Suppressor macrophage treated with lipopolysaccharide for 1 hour (primary cell): ENCODE results near the gene ANKRD44.

ENCODE experiments used
- DNase-seq, 3 donors: peaks; one replicate each; pipeline ENCODE4 v3.0.0-alpha.2; 2020 to 2022

The ANKRD44 gene

GRCh38 chr2:197102231-197102630, 208.3 kb downstream of the ANKRD44 start:
- no peak for DNase-seq

GRCh38 chr2:197101519-197101918, 209.1 kb downstream of the ANKRD44 start:
- DNase-seq = no peak

GRCh38 chr2:197097578-197098366, 212.8 kb downstream of the ANKRD44 start:
- no peak for DNase-seq

- DNase-seq = no peak
These were observed 213.9 kb downstream of the ANKRD44 start for GRCh38 chr2:197096649-197097048.

GRCh38 chr2:197092431-197092830, 218.1 kb downstream of the ANKRD44 start:
- no peak for DNase-seq

- no peak for DNase-seq
These were observed 219.7 kb downstream of the ANKRD44 start for GRCh38 chr2:197090742-197091367.

GRCh38 chr2:197089655-197090054, 220.9 kb downstream of the ANKRD44 start:
- DNase-seq = no peak

GRCh38 chr2:197088694-197089093, 221.9 kb downstream of the ANKRD44 start:
- DNase-seq = peak; percentile 17 to 39 (median 27)

GRCh38 chr2:197086500-197086899, 224.1 kb downstream of the ANKRD44 start:
- DNase-seq = peak; percentile 87 to 95 (median 92)

GRCh38 chr2:197085665-197086064, 224.9 kb downstream of the ANKRD44 start:
- no peak for DNase-seq

GRCh38 chr2:197081294-197081693, 229.3 kb downstream of the ANKRD44 start:
- DNase-seq = peak; percentile 53 to 68 (median 66)

GRCh38 chr2:197080578-197081216, 229.9 kb downstream of the ANKRD44 start:
- no peak for DNase-seq

- no peak for DNase-seq
These were observed 230.6 kb downstream of the ANKRD44 start for GRCh38 chr2:197079832-197080555.

- DNase-seq = no peak
These were observed 231.2 kb downstream of the ANKRD44 start for GRCh38 chr2:197079414-197079813.

- no peak for DNase-seq
These were observed 232.0 kb downstream of the ANKRD44 start for GRCh38 chr2:197078535-197078934.

- no peak for DNase-seq
These were observed 233.2 kb downstream of the ANKRD44 start for GRCh38 chr2:197077336-197077735.

GRCh38 chr2:197076652-197077051, 233.9 kb downstream of the ANKRD44 start:
- no peak for DNase-seq

- DNase-seq = peak; percentile 45 to 53 (median 48)
These were observed 234.7 kb downstream of the ANKRD44 start for GRCh38 chr2:197075754-197076337.

- DNase-seq = no peak
These were observed 235.3 kb downstream of the ANKRD44 start for GRCh38 chr2:197075281-197075680.

GRCh38 chr2:197073701-197074433, 236.7 kb downstream of the ANKRD44 start:
- DNase-seq = no peak

GRCh38 chr2:197073270-197073669, 237.3 kb downstream of the ANKRD44 start:
- no peak for DNase-seq

GRCh38 chr2:197072533-197072932, 238.0 kb downstream of the ANKRD44 start:
- DNase-seq = no peak
